ENCODE results near the gene PDE11A.

Gene PDE11A

DNA sequence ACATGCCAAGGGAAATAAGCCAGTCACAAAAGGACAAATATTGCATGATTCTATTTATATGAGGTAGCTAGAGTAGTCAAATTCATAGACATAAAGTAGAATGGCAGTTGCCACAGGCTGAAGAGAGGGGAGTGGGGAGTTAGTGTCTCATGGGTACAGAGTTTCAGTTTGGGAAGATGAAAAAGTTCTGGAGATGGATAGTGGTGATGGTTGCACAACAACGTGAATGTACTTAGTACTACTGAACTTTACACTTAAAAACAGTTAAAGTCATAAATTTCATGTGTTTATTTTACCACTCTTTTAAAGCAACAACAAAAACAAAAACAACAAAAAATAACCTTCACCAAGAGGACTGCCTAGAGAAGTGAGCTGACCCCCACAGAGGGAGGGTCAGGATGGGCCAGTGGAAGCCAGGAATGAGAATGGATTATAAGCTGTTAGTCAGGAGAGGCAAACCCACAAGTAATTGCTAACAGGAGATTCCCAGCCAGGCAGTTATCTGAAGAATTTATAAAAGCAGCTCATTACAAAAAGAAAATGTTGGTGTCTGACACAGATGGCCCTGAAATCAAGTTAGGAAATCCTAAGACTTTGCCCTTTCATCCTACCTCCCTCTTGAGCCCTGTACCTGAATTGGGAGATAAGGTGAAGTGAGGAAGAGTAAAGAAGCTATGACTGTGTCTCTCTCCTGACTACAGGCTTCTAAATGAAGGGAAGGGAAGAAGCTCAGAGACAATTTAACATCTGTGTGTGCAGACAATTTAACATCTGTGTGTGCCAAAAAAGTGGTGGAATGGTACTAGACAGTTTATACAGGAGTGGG, 263.4 kb downstream of the PDE11A start (continued):
- TF ChIP-seq, protein P1, sequence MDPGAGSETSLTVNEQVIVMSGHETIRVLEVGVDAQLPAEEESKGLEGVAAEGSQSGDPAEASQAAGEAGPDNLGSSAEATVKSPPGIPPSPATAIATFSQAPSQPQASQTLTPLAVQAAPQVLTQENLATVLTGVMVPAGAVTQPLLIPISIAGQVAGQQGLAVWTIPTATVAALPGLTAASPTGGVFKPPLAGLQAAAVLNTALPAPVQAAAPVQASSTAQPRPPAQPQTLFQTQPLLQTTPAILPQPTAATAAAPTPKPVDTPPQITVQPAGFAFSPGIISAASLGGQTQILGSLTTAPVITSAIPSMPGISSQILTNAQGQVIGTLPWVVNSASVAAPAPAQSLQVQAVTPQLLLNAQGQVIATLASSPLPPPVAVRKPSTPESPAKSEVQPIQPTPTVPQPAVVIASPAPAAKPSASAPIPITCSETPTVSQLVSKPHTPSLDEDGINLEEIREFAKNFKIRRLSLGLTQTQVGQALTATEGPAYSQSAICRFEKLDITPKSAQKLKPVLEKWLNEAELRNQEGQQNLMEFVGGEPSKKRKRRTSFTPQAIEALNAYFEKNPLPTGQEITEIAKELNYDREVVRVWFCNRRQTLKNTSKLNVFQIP (CRISPR knock-in tag; IDR thresholded peaks at IDR 0.05; ENCODE audit: borderline replicate concordance, low read depth): no peak
- no peak for TF ChIP-seq ZC3H10 (CRISPR knock-in tag; IDR thresholded peaks at IDR 0.05)

DNA sequence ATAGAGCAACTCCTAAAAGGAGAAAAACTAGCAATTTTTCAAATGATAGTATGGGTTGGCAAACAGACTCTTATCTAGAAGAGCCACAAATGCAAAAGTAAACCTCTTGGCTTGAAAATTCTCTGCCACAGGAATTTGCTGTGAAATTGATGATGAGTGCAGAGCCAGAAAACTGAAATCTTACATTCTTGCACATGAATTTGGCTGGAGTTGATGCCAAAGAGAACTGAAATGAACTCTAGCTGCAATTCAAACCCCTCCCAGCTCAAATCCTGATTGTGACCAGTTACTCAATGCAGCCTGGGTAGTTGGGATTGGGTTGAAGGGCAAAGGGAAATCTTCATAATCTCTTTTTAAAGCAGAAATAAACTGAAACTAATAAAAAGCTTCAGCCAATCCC, 266.6 kb downstream of the PDE11A start:
- ATAC-seq: no peak
- no peak for TF ChIP-seq PPARA (CRISPR knock-in tag; IDR thresholded peaks at IDR 0.05; ENCODE audit: borderline replicate concordance)
- TF ChIP-seq ZC3H10 (CRISPR knock-in tag; IDR thresholded peaks at IDR 0.05): no peak
- TF ChIP-seq OSR1 (CRISPR knock-in tag; IDR thresholded peaks at IDR 0.05): no peak
- no peak for TF ChIP-seq ZFP30 (CRISPR knock-in tag; IDR thresholded peaks at IDR 0.05)
- no peak for TF ChIP-seq GLIS3 (CRISPR knock-in tag; IDR thresholded peaks at IDR 0.05)
- no peak for TF ChIP-seq ZFP3 (CRISPR knock-in tag; IDR thresholded peaks at IDR 0.05)
- TF ChIP-seq TCF4 (CRISPR knock-in tag; IDR thresholded peaks at IDR 0.05; ENCODE audit: borderline replicate concordance): no peak
- no peak for TF ChIP-seq CSRNP3 (CRISPR knock-in tag; IDR thresholded peaks at IDR 0.05)
- no peak for TF ChIP-seq RARB (CRISPR knock-in tag; IDR thresholded peaks at IDR 0.05)
- TF ChIP-seq TOX (CRISPR knock-in tag; IDR thresholded peaks at IDR 0.05; ENCODE audit: borderline replicate concordance): no peak
- TF ChIP-seq PATZ1 (CRISPR knock-in tag; IDR thresholded peaks at IDR 0.05; ENCODE audit: borderline replicate concordance): no peak

- no peak for TF ChIP-seq TCF4 (CRISPR knock-in tag; IDR thresholded peaks at IDR 0.05; ENCODE audit: borderline replicate concordance)
- TF ChIP-seq PATZ1 (CRISPR knock-in tag; IDR thresholded peaks at IDR 0.05; ENCODE audit: borderline replicate concordance): no peak
- no peak for TF ChIP-seq SNAI2 (CRISPR knock-in tag; IDR thresholded peaks at IDR 0.05)
- no peak for TF ChIP-seq ZNF70 (CRISPR knock-in tag; IDR thresholded peaks at IDR 0.05)
These were observed 273.0 kb downstream of the PDE11A start for GRCh38 chr2:177799531-177799930.

DNA sequence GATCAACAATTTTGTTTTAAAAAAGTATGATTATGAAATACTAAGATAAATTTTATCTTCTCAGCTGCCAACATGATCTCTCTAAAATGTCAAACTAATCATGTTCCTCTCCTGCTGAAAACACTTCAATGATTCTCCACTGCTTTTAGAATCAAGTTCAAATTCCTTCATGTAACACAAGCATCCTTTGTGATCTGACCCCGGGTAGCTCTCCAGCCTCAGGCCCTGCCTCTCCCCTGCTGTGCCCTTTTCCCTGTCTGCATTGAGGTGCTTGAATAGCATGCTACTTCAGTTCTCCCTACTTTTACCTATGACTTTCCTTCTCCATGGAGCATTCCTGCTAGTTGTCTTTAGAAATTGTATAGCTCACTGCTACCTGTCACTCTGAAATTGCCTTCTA, 274.8 kb downstream of the PDE11A start:
- TF ChIP-seq CSDC2 (CRISPR knock-in tag; IDR thresholded peaks at IDR 0.05): no peak
- no peak for TF ChIP-seq PPARA (CRISPR knock-in tag; IDR thresholded peaks at IDR 0.05; ENCODE audit: borderline replicate concordance)
- no peak for TF ChIP-seq TOX (CRISPR knock-in tag; IDR thresholded peaks at IDR 0.05; ENCODE audit: borderline replicate concordance)
- no peak for TF ChIP-seq ESRRG (CRISPR knock-in tag; IDR thresholded peaks at IDR 0.05)
- no peak for TF ChIP-seq TCF4 (CRISPR knock-in tag; IDR thresholded peaks at IDR 0.05; ENCODE audit: borderline replicate concordance)
- no peak for TF ChIP-seq ZNF8 (CRISPR knock-in tag; IDR thresholded peaks at IDR 0.05)
- TF ChIP-seq GLIS3 (CRISPR knock-in tag; IDR thresholded peaks at IDR 0.05): no peak
- no peak for TF ChIP-seq ZC3H10 (CRISPR knock-in tag; IDR thresholded peaks at IDR 0.05)
- TF ChIP-seq ZNF565 (CRISPR knock-in tag; conservative IDR thresholded peaks at IDR 0.05; ENCODE audit: low read depth): no peak
- no peak for TF ChIP-seq TSHZ2 (CRISPR knock-in tag; IDR thresholded peaks at IDR 0.05)
- TF ChIP-seq, protein P1 (CRISPR knock-in tag; IDR thresholded peaks at IDR 0.05; ENCODE audit: borderline replicate concordance, low read depth): no peak
- TF ChIP-seq ZNF70 (CRISPR knock-in tag; IDR thresholded peaks at IDR 0.05): no peak
- ATAC-seq: no peak

More at GRCh38 chr2:177799531-177799930, 273.0 kb downstream of the PDE11A start:
- ATAC-seq: peak; percentile 94
